ENCODE data around the gene BOD1.
"Not testable (repeated sequence)": the region's sequence is repeated elsewhere in the genome, so short reads cannot be mapped to it uniquely, and the experiment has no call there.

The BOD1 gene

GRCh38 chr5:173620784-173621183 is 4.3 kb upstream of the BOD1 start:
- in situ Hi-C loops (cut with HindIII; ENCODE audit: low sequenced_read_pairs): loop anchor here (25.0 kb wide), 1 partner anchor 367 kb away; the partner anchor contains the start of gene C5orf47

- in situ Hi-C loops (cut with HindIII; ENCODE audit: low sequenced_read_pairs): loop anchor here (25.0 kb wide), 1 partner anchor 368 kb away; the partner anchor contains the start of gene C5orf47
Observed at GRCh38 chr5:173618927-173619519, 2.6 kb upstream of the BOD1 start.

- in situ Hi-C loops (cut with HindIII; ENCODE audit: low sequenced_read_pairs): loop anchor here (25.0 kb wide), 1 partner anchor 371 kb away; the partner anchor contains the start of gene C5orf47
Observed at GRCh38 chr5:173615884-173616576, 420 bp downstream of the BOD1 start.

GRCh38 chr5:173614591-173614990 is 1.9 kb downstream of the BOD1 start:
- in situ Hi-C loops (cut with HindIII; ENCODE audit: low sequenced_read_pairs): loop anchor here (25.0 kb wide), 1 partner anchor 373 kb away; the partner anchor contains the start of gene C5orf47

GRCh38 chr5:173613433-173614159 is 2.9 kb downstream of the BOD1 start:
- in situ Hi-C loops (cut with HindIII; ENCODE audit: low sequenced_read_pairs): loop anchor here (25.0 kb wide), 1 partner anchor 374 kb away; the partner anchor contains the start of gene C5orf47

- in situ Hi-C loops (cut with HindIII; ENCODE audit: low sequenced_read_pairs): loop anchor here (25.0 kb wide), 1 partner anchor 374 kb away; the partner anchor contains the start of gene C5orf47
Observed at GRCh38 chr5:173612948-173613347, 3.5 kb downstream of the BOD1 start.

- in situ Hi-C loops (cut with HindIII; ENCODE audit: low sequenced_read_pairs): loop anchor here (25.0 kb wide), 1 partner anchor 376 kb away; the partner anchor contains the start of gene C5orf47
Observed at GRCh38 chr5:173611706-173612105, 4.7 kb downstream of the BOD1 start.

- in situ Hi-C loops (cut with HindIII; ENCODE audit: low sequenced_read_pairs): loop anchor here (25.0 kb wide), 1 partner anchor 383 kb away; the partner anchor contains the start of gene C5orf47
Observed at GRCh38 chr5:173604141-173604540, 12.3 kb downstream of the BOD1 start.

- in situ Hi-C loops (cut with HindIII; ENCODE audit: low sequenced_read_pairs): loop anchor here (25.0 kb wide), 1 partner anchor 385 kb away; the partner anchor contains the start of gene C5orf47
Observed at GRCh38 chr5:173602423-173602822, 14.0 kb downstream of the BOD1 start.

GRCh38 chr5:173598686-173599085 is 17.8 kb downstream of the BOD1 start:
- in situ Hi-C loops (cut with HindIII; ENCODE audit: low sequenced_read_pairs): no loop called here

GRCh38 chr5:173597304-173597703 is 19.1 kb downstream of the BOD1 start:
- in situ Hi-C loops (cut with HindIII; ENCODE audit: low sequenced_read_pairs): no loop called here

GRCh38 chr5:173595841-173596240 is 20.6 kb downstream of the BOD1 start:
- in situ Hi-C loops (cut with HindIII; ENCODE audit: low sequenced_read_pairs): no loop called here

GRCh38 chr5:173594061-173594460 is 22.4 kb downstream of the BOD1 start:
- in situ Hi-C loops (cut with HindIII; ENCODE audit: low sequenced_read_pairs): no loop called here

GRCh38 chr5:173592050-173592669 is 24.3 kb downstream of the BOD1 start:
- in situ Hi-C loops (cut with HindIII; ENCODE audit: low sequenced_read_pairs): no loop called here

- in situ Hi-C loops (cut with HindIII; ENCODE audit: low sequenced_read_pairs): no loop called here
Observed at GRCh38 chr5:173591056-173591514, 25.4 kb downstream of the BOD1 start.

GRCh38 chr5:173590436-173591055 is 25.9 kb downstream of the BOD1 start:
- in situ Hi-C loops (cut with HindIII; ENCODE audit: low sequenced_read_pairs): no loop called here

GRCh38 chr5:173586133-173586532 is 30.3 kb downstream of the BOD1 start:
- in situ Hi-C loops (cut with HindIII; ENCODE audit: low sequenced_read_pairs): not testable (repeated sequence)

GRCh38 chr5:173583346-173583745 is 33.1 kb downstream of the BOD1 start:
- in situ Hi-C loops (cut with HindIII; ENCODE audit: low sequenced_read_pairs): no loop called here

- in situ Hi-C loops (cut with HindIII; ENCODE audit: low sequenced_read_pairs): no loop called here
Observed at GRCh38 chr5:173582216-173583111, 34.0 kb downstream of the BOD1 start.

Measured in DLD1 (cell line).